ENCODE measurements around the gene ACAD10.

The ACAD10 gene

DNA sequence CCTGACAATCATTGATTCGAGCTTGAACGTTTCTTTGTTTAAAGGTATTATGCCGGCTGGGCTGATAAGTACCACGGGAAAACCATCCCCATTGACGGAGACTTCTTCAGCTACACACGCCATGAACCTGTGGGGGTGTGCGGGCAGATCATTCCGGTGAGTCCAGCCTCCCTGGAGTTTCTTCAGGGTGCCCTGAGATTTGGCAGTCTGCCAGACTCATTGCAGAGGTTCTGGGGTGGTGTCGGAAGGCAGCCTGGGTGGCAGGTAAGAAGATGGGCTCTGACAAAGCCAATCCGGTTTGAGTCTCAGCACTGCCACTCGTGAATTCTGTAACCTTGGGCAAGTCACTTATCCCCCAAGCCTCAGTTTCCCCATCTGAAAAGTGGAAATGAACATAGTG is 103.9 kb downstream of the ACAD10 start:
- no peak for DNase-seq
- no peak overlapping the region for H3K27ac Mint-ChIP-seq
- H3K9me3 Mint-ChIP-seq: no peaks in the 10 kb centered on the region
- H3K4me1 Mint-ChIP-seq: no peaks in the 10 kb centered on the region
- no peaks in the 10 kb centered on the region for H3K36me3 Mint-ChIP-seq (ENCODE audit: low read depth)
- no peak for ATAC-seq
- H3K27me3 Mint-ChIP-seq: no peaks in the 10 kb centered on the region
- no peak overlapping the region for H3K4me3 Mint-ChIP-seq

DNA sequence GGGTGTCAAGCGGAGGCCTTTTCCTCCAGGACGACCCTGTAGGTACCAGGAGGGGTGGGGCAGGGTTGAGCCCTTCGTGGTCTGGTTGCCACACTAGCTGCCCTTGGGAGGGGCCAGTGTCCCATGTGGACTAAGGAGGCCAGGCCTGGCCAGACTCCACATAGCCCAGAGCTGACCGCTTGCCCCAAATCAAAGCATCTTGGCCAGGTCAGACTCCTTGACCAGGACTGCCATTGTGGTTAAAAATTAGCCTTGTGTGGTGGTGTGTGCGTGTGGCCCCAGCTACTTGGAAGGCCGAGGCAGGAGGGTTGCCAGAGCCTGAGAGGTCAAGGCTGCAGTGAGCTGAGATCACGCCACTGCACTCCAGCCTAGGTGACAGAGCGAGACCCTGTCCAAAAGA is 105.7 kb downstream of the ACAD10 start:
- no peaks in the 10 kb centered on the region for H3K36me3 Mint-ChIP-seq (ENCODE audit: low read depth)
- no peak overlapping the region for H3K27ac Mint-ChIP-seq
- ATAC-seq (no peak), DNase-seq (no peak)
- no peaks in the 10 kb centered on the region for H3K27me3 Mint-ChIP-seq
- H3K9me3 Mint-ChIP-seq: no peaks in the 10 kb centered on the region
- H3K4me1 Mint-ChIP-seq: no peaks in the 10 kb centered on the region
- H3K4me3 Mint-ChIP-seq: no peak overlapping the region

DNA sequence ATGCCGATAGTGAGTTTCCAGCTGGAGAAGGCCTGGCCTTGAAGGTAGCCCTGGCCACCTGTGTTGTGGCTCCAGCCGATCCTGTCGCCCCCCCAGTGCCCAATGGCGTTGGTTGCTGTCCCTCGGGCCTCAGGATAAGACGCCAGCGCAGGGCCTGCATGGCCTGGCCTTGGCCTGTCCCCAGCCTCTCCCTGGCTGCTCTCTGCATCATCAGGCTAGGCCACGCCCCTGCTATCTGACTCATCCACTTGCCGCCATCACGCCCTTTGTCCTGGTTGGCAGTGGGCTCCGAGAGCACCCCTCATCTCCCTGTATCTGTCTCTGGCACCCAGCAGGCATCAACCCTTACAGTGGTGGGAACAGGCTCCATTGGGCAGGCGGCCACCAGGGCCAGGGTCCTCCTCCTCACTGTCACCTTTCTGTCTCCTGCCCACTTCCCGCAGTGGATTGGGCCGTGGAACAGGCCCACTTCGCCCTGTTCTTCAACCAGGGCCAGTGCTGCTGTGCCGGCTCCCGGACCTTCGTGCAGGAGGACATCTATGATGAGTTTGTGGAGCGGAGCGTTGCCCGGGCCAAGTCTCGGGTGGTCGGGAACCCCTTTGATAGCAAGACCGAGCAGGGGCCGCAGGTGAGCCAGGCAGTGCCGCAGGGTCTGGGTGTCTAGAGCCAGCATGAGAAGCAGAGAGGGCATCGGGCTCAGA is 106.5 kb downstream of the ACAD10 start:
- Mint-ChIP-seq H3K27ac (no peak overlapping the region), H3K4me3 (no peak overlapping the region), H3K9me3 (no peaks in the 10 kb centered on the region), H3K4me1 (no peaks in the 10 kb centered on the region), H3K27me3 (no peaks in the 10 kb centered on the region), H3K36me3 (ENCODE audit: low read depth) (no peaks in the 10 kb centered on the region)
- no peak for ATAC-seq
- DNase-seq: no peak

DNA sequence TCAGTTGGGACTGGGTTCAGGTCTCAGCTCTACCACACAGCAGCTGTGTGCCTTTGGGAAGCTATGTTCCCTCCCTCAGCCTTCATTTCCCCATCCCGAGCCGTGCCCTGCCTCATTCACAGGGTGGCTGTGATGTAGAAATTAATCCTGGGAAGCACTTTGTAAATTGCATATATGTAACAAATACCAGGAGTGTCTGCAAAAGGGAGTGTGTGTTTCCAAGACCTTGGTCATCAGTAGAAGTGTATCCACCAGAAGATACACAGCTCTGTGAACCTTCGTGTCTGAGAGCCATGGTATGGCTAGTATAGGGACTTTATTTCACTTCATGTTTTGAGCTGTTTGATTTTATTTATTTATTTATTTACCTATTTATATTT is 107.0 kb downstream of the ACAD10 start:
- DNase-seq (no peak), ATAC-seq (no peak)
- Mint-ChIP-seq H3K4me1 (no peaks in the 10 kb centered on the region), H3K27ac (no peak overlapping the region), H3K36me3 (ENCODE audit: low read depth) (no peaks in the 10 kb centered on the region), H3K27me3 (no peaks in the 10 kb centered on the region), H3K9me3 (no peaks in the 10 kb centered on the region), H3K4me3 (no peak overlapping the region)

DNA sequence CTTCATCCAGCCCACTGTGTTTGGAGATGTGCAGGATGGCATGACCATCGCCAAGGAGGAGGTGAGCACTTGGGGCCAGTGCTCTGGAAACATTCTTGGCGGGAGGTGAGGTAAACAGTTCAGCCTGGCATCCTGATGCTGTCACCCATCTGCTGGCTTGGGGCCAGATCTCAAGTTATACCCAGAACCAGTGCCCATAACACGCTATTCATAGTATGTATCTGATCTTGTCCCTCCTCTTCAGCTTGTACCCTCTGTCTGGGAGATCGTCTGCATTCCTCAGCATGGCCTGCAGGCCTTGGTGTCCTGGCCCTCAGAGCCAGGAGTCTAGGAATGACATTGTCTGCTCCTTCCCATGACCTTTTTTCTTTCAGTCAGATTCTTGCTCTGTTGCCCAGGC is 112.3 kb downstream of the ACAD10 start:
- Mint-ChIP-seq H3K27ac (no peak overlapping the region), H3K36me3 (ENCODE audit: low read depth) (no peaks in the 10 kb centered on the region), H3K4me1 (no peaks in the 10 kb centered on the region), H3K4me3 (no peak overlapping the region), H3K9me3 (no peaks in the 10 kb centered on the region), H3K27me3 (no peaks in the 10 kb centered on the region)
- no peak for ATAC-seq
- DNase-seq: no peak

DNA sequence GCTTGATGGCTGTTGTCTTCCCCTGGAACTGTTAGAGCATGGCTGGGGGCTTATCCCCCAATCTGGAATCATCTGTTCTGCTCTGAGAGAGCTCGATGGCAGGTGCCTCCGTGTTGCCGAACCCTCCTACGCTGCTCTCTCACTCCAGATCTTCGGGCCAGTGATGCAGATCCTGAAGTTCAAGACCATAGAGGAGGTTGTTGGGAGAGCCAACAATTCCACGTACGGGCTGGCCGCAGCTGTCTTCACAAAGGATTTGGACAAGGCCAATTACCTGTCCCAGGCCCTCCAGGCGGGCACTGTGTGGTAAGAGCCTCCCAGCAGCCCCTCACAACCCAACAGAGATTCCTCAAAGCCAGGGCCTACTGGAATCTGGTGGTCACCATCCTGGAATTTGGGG is 113.9 kb downstream of the ACAD10 start:
- DNase-seq (no peak), ATAC-seq (no peak)
- Mint-ChIP-seq H3K36me3 (ENCODE audit: low read depth) (no peaks in the 10 kb centered on the region), H3K27me3 (no peaks in the 10 kb centered on the region), H3K4me3 (no peak overlapping the region), H3K9me3 (no peaks in the 10 kb centered on the region), H3K27ac (no peak overlapping the region), H3K4me1 (no peaks in the 10 kb centered on the region)

DNA sequence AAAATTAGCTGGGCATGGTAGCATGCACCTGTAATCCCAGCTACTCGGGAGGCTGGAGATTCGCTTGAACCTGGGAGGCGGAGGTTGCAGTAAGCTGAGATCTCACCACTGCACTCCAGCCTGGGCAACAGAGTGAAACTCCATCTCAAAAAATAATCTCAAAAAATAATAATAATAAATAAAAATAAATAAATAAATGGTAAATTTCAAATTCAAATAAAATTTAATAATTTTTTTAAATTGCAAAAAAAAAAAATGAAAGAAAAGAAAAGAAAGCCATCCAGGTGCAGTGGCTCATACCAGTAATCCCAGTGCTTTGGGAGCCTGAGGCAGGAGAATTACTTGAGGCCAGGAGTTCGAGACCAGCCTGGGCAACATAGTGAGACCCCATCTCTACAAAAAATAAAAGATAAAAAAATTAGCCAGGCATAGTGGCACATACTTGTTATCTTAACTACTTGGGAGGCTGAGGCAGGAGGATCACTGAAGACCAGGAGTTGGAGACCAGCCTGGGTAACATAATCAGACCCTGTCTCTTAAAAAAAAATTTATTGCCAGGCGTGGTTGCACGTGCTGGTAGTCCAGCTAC is 117.3 kb downstream of the ACAD10 start:
- Mint-ChIP-seq H3K36me3 (ENCODE audit: low read depth) (no peaks in the 10 kb centered on the region), H3K27me3 (no peaks in the 10 kb centered on the region), H3K4me3 (no peak overlapping the region), H3K27ac (no peak overlapping the region), H3K9me3 (no peaks in the 10 kb centered on the region), H3K4me1 (no peaks in the 10 kb centered on the region)
- ATAC-seq (no peak), DNase-seq (no peak)

DNA sequence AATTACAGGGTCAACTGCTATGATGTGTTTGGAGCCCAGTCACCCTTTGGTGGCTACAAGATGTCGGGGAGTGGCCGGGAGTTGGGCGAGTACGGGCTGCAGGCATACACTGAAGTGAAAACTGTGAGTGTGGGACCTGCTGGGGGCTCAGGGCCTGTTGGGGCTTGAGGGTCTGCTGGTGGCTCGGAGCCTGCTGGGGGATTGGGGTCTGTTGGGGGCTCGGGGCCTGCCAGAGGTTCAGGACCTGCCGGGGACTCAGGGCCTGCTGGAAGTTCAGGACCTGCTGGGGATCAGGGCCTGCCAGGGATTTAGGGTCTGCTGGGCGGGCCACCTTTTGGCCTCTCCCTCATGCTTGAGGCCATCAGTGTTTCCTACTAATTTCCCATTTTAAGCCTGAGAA is 118.0 kb downstream of the ACAD10 start:
- H3K27me3 Mint-ChIP-seq: no peaks in the 10 kb centered on the region
- DNase-seq: no peak
- H3K4me1 Mint-ChIP-seq: no peaks in the 10 kb centered on the region
- H3K4me3 Mint-ChIP-seq: no peak overlapping the region
- no peaks in the 10 kb centered on the region for H3K36me3 Mint-ChIP-seq (ENCODE audit: low read depth)
- H3K9me3 Mint-ChIP-seq: no peaks in the 10 kb centered on the region
- no peak for ATAC-seq
- no peak overlapping the region for H3K27ac Mint-ChIP-seq

DNA sequence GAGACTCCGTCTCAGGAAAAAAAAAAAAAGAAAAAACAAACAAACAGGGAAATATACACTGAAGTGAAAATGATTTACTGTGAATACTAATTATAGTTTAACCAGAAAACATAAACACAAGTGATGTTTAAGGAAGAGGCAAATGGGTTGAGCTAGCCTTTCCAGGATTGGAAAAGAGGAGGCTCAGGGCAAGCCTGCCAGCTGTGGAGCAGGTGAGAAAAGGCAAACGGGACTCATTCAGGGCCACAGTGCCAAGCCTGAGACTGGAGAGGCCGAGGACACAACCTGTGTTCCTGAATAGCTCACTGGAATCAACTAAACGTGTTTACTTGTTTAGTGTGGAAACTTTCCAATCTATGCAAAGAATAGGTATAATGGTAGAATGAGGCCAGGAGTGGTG is 120.5 kb downstream of the ACAD10 start:
- no peak overlapping the region for H3K27ac Mint-ChIP-seq
- no peaks in the 10 kb centered on the region for H3K36me3 Mint-ChIP-seq (ENCODE audit: low read depth)
- H3K4me1 Mint-ChIP-seq: no peaks in the 10 kb centered on the region
- H3K9me3 Mint-ChIP-seq: no peaks in the 10 kb centered on the region
- H3K27me3 Mint-ChIP-seq: no peaks in the 10 kb centered on the region
- H3K4me3 Mint-ChIP-seq: no peak overlapping the region
- DNase-seq (no peak), ATAC-seq (no peak)
